Fibroblast of lung (primary cell): ENCODE data around the gene XPC. TPM values are rescaled to one million over a fixed set of nuclear protein-coding genes. Genes with fewer than 3 reads are reported as not detected.
A peak's percentile ranks its signal among the peaks of the same experiment; 100 is the strongest.

Source experiments
- DNase-seq, 2 donors: peaks; one replicate each; pipeline versions ENCODE4 v3.0.0 to v3.0.0-alpha.2; 2010; ENCODE audit warnings: low read depth in 2 of 2
- H2AFZ ChIP-seq: 2 replicates; pipeline ENCODE4 v1.5.1; 2012; ENCODE audit warnings: low read length, control low read depth, inconsistent platforms
- H3K27ac ChIP-seq: 2 replicates; pipeline ENCODE4 v1.5.1; 2011; ENCODE audit warnings: low read length, control low read depth; ENCODE audit not compliant: insufficient read depth
- H3K27me3 ChIP-seq: 2 replicates; pipeline ENCODE4 v1.5.1; 2011; ENCODE audit warnings: mild to moderate bottlenecking, low read length; ENCODE audit not compliant: control insufficient read depth, insufficient read depth
- H3K36me3 ChIP-seq: 2 replicates; pipeline ENCODE4 v1.5.1; 2011; ENCODE audit warnings: low read length; ENCODE audit not compliant: control insufficient read depth, insufficient read depth
- H3K4me1 ChIP-seq: 2 replicates; pipeline ENCODE4 v1.5.1; 2011; ENCODE audit warnings: low read length; ENCODE audit not compliant: control insufficient read depth, insufficient read depth; ENCODE audit errors: extremely low read depth
- H3K4me2 ChIP-seq: 2 replicates; pipeline ENCODE4 v1.5.1; 2011; ENCODE audit warnings: low read length, control low read depth; ENCODE audit not compliant: insufficient read depth; ENCODE audit errors: extremely low read depth
- H3K4me3 ChIP-seq, 4 experiments: fragments of 200-600 bp in 1 of 4; sonication (generic) in 1 of 4; replicated peaks in 1 of 4; 2 replicates each; pipeline ENCODE4 v1.5.1; 2011 to 2016; ENCODE audit warnings: low read length in 4 of 4, low read depth in 3 of 4, mild to moderate bottlenecking in 3 of 4, control low read depth in 2 of 4, inconsistent platforms in 1 of 4, mixed read lengths in 1 of 4; ENCODE audit not compliant: insufficient read depth in 1 of 4; ENCODE audit errors: control extremely low read depth in 1 of 4
- H3K79me2 ChIP-seq: 2 replicates; pipeline ENCODE4 v1.5.1; 2012; ENCODE audit warnings: mild to moderate bottlenecking, low read length, inconsistent platforms; ENCODE audit not compliant: control insufficient read depth, insufficient read depth
- H3K9ac ChIP-seq: 2 replicates; pipeline ENCODE4 v1.5.1; 2011; ENCODE audit warnings: mild to moderate bottlenecking, low read length, control low read depth; ENCODE audit not compliant: insufficient read depth
- H3K9me3 ChIP-seq: 2 replicates; pipeline ENCODE4 v1.5.1; 2012; ENCODE audit warnings: low read depth, low read length; ENCODE audit not compliant: control insufficient read depth, insufficient read depth
- H4K20me1 ChIP-seq: 2 replicates; pipeline ENCODE4 v1.5.1; 2011; ENCODE audit warnings: low read length; ENCODE audit not compliant: control insufficient read depth, insufficient read depth; ENCODE audit errors: extremely low read depth
- EZH2 ChIP-seq: IDR thresholded peaks from 2 replicates; pipeline ENCODE4 v1.5.1; 2012; ENCODE audit warnings: low read length, control low read depth, mild to moderate bottlenecking; ENCODE audit errors: missing control alignments
- polyA plus RNA-seq, 2 donors: library from polyadenylated mRNA; depleted of rRNA in 1 of 2; stranded (reverse) in 1 of 2; unstranded in 1 of 2; fragments of >200 nt; gene quantifications; 2 replicates each; pipeline ENCODE4 v1.2.1, GENCODE V29; 2011 to 2012; ENCODE audit warnings: missing spikeins in 1 of 2
- total RNA-seq: library from RNA; depleted of rRNA; stranded (reverse); fragments of >200 nt; gene quantifications from 2 replicates; pipeline ENCODE4 v1.2.1, GENCODE V29; 2014
- TF ChIP-seq, protein P1 (sequence below), 2 donors: IDR thresholded peaks in 1 of 2; conservative IDR thresholded peaks in 1 of 2; 1 replicate in 1 of 2; 2 replicates in 1 of 2; pipeline ENCODE4 v1.5.1; 2011 to 2012; ENCODE audit warnings: low read length in 2 of 2, control low read depth in 1 of 2, inconsistent platforms in 1 of 2, low read depth in 1 of 2, mild to moderate bottlenecking in 1 of 2

Gene XPC
- total and polyA plus RNA-seq, 2 donors (not counting 1 experiment from before 2014, with no cell fraction given) = 18.4 to 95.6 TPM

DNA sequence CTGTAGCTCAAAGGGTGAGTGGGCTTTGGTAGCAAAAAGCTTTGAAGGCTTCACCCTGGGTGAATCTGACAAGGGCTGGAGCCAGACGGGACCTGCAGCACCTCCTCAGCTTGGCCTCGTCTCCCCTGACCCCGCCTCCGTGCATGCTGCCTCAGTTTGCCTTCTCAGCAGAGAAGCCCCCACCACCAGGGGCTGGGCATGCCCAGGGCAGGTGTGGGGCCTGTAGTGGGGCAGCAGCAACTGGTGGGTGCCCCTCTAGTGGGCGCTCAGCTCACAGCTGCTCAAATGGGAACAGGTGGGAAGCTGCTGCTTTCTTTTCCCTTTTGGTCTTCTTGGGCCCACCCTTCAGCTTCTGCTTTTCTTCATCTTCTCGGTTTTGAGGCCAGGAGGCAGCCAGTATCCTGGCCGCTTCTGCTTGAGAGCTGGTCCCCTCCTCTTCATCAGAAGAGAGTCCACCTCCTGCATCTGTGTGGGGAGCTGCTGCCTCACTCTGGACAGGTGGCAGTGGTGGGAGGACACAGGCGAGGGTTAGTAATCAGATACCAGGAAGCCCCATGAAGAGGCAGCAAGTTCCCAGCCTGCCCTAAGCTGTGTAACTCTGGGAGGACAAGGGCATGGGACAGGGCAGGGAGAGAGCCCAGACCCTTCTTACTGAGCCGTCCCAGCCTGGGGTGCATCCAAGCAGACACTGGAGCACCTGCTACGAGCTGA is 32.6 kb downstream of the XPC start:
- Histone ChIP-seq H3K27ac (peak overlapping the region; percentile 99), H2AFZ (no peak overlapping the region), H3K4me3 (no peak overlapping the region), H3K9ac (no peak overlapping the region), H4K20me1 (no peaks in the 10 kb centered on the region), H3K27me3 (no peaks in the 10 kb centered on the region), H3K36me3 (peaks cover 26% of the 10 kb centered on the region), H3K4me1 (peaks cover 34% of the 10 kb centered on the region), H3K9me3 (no peaks in the 10 kb centered on the region), H3K4me2 (no peak overlapping the region), H3K79me2 (no peaks in the 10 kb centered on the region)
- TF ChIP-seq, protein P1, sequence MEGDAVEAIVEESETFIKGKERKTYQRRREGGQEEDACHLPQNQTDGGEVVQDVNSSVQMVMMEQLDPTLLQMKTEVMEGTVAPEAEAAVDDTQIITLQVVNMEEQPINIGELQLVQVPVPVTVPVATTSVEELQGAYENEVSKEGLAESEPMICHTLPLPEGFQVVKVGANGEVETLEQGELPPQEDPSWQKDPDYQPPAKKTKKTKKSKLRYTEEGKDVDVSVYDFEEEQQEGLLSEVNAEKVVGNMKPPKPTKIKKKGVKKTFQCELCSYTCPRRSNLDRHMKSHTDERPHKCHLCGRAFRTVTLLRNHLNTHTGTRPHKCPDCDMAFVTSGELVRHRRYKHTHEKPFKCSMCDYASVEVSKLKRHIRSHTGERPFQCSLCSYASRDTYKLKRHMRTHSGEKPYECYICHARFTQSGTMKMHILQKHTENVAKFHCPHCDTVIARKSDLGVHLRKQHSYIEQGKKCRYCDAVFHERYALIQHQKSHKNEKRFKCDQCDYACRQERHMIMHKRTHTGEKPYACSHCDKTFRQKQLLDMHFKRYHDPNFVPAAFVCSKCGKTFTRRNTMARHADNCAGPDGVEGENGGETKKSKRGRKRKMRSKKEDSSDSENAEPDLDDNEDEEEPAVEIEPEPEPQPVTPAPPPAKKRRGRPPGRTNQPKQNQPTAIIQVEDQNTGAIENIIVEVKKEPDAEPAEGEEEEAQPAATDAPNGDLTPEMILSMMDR (conservative IDR thresholded peaks at IDR 0.05 in 1 of 2, IDR thresholded peaks at IDR 0.05 in 1 of 2; ENCODE audit: low read depth in 1 of 2, low read length in 2 of 2) = no peak
- no peak for TF ChIP-seq EZH2
- no peak for DNase-seq

DNA sequence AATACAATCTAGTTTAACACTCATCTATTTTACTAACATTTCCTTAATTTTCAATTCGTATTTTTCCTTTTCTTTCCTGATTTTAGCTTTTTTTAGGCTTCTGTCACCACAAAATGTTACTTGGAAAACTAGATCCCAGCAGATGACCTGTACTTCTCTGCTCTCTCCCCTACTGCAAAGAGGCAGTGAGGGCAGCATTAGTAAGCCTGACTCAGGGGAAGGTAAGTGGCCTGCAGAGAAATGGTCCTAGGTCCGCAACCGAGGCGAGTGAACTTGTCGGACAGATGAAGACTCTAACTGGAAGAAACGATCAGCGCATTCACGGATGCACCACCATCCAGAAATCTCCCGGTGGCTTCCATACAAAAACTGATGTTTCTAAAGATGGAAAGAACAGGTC is 33.2 kb downstream of the XPC start:
- no peak for TF ChIP-seq EZH2
- TF ChIP-seq, protein P1 (conservative IDR thresholded peaks at IDR 0.05 in 1 of 2, IDR thresholded peaks at IDR 0.05 in 1 of 2; ENCODE audit: low read depth in 1 of 2, low read length in 2 of 2) = no peak
- Histone ChIP-seq H3K36me3 (peaks cover 26% of the 10 kb centered on the region), H3K79me2 (no peaks in the 10 kb centered on the region), H3K9me3 (no peaks in the 10 kb centered on the region), H4K20me1 (no peaks in the 10 kb centered on the region), H3K27me3 (no peaks in the 10 kb centered on the region), H3K4me2 (no peak overlapping the region), H2AFZ (no peak overlapping the region), H3K4me1 (peaks cover 34% of the 10 kb centered on the region), H3K9ac (peak overlapping the region; percentile 37), H3K27ac (peak overlapping the region; percentile 99), H3K4me3 (no peak overlapping the region)
- peak; percentile 46 to 71 for DNase-seq

DNA sequence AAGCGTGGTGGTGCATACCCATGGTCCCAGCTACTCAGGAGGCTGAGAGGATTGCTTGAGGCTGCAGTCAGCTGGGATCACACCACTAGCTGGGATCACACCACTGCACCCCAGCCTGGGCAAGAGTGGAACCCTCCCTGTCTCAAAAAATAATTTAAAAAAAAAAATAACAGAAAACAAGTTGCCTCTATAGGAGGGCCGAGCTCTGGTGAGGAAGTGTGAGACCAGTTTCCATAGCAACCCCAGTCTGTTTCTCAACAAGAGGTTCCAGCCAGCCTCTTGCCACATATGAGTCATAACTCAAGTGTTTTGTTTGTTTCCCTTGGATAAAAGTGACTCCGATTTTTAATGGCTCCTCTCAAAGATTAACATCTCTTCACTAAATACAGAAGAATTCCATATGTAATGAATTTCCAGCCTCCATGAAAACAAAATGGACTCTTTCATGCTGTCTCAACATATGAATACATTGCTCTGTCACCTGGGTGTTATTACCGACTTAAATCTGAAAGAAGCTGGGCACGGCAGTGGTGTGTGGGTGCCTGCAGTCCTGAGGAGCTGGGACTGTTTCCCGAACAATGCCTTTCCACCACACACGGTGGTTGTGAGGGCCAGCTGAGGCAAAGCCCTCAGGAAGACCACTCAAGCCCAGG is 33.9 kb downstream of the XPC start:
- no peaks in the 10 kb centered on the region for H4K20me1 ChIP-seq
- TF ChIP-seq EZH2 = no peak
- TF ChIP-seq, protein P1 (conservative IDR thresholded peaks at IDR 0.05 in 1 of 2, IDR thresholded peaks at IDR 0.05 in 1 of 2; ENCODE audit: low read depth in 1 of 2, low read length in 2 of 2) = no peak
- DNase-seq = peak; percentile 99
- peak overlapping the region; percentile 72 for H3K9ac ChIP-seq
- peaks cover 34% of the 10 kb centered on the region for H3K4me1 ChIP-seq
- H3K79me2 ChIP-seq = no peaks in the 10 kb centered on the region
- H3K36me3 ChIP-seq = peaks cover 31% of the 10 kb centered on the region
- no peak overlapping the region for H2AFZ ChIP-seq
- H3K27me3 ChIP-seq = no peaks in the 10 kb centered on the region
- H3K4me3 ChIP-seq = peak overlapping the region; percentile 8 to 33 (median 22)
- H3K9me3 ChIP-seq = no peaks in the 10 kb centered on the region
- peak overlapping the region; percentile 90 for H3K4me2 ChIP-seq
- peak overlapping the region; percentile 99 for H3K27ac ChIP-seq
